Measurements from ENCODE around the gene SHF.

DNA sequence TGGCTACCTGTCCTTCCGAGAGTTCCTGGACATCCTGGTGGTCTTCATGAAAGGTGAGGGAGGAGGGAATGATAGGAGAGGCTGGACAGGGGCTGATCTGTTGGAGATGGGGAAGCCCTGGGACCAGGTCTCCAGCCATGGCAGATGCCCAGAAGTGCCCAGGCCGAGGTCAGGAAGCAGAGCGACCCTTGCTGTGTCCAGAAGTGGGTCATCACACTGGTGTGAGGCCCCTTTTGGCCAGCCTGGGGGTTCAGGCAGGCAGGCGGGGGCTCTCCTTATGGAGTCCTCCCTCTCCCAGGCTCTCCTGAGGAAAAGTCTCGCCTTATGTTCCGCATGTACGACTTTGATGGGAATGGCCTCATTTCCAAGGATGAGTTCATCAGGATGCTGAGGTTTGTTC, 40.2 kb downstream of the SHF start:
- no peak for TF ChIP-seq EZH2phosphoT487 (IDR thresholded peaks at IDR 0.05; ENCODE audit: borderline replicate concordance, low read length)
- TF ChIP-seq, protein P1, sequence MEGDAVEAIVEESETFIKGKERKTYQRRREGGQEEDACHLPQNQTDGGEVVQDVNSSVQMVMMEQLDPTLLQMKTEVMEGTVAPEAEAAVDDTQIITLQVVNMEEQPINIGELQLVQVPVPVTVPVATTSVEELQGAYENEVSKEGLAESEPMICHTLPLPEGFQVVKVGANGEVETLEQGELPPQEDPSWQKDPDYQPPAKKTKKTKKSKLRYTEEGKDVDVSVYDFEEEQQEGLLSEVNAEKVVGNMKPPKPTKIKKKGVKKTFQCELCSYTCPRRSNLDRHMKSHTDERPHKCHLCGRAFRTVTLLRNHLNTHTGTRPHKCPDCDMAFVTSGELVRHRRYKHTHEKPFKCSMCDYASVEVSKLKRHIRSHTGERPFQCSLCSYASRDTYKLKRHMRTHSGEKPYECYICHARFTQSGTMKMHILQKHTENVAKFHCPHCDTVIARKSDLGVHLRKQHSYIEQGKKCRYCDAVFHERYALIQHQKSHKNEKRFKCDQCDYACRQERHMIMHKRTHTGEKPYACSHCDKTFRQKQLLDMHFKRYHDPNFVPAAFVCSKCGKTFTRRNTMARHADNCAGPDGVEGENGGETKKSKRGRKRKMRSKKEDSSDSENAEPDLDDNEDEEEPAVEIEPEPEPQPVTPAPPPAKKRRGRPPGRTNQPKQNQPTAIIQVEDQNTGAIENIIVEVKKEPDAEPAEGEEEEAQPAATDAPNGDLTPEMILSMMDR (IDR thresholded peaks at IDR 0.05; ENCODE audit: low read depth, low read length, poor library complexity, severe bottlenecking), result no peak
